ENCODE measurements around the gene ADPGK.
"Not testable (repeated sequence)": the region's sequence is repeated elsewhere in the genome, so short reads cannot be mapped to it uniquely, and the experiment has no call there.

The ADPGK gene

GRCh38 chr15:72725851-72726250, 57.7 kb downstream of the ADPGK start:
- H2AFZ ChIP-seq (ENCODE audit: low read length, unreplicated experiment); H3K36me3 ChIP-seq (ENCODE audit: insufficient read depth, low read length); H3K79me2 ChIP-seq (ENCODE audit: control insufficient read depth, insufficient read depth, low read length, unreplicated experiment); H3K4me1 ChIP-seq (ENCODE audit: control insufficient read depth, insufficient read depth, low read length, unreplicated experiment); H3K27ac ChIP-seq (ENCODE audit: low read depth, low read length); H3K27me3 ChIP-seq (ENCODE audit: insufficient read depth, low read length); H3K4me3 ChIP-seq (ENCODE audit: low read depth, low read length): not testable (repeated sequence)

GRCh38 chr15:72725446-72725845, 58.1 kb downstream of the ADPGK start:
- no peak overlapping the region for H3K27ac ChIP-seq (ENCODE audit: low read depth, low read length)
- no peaks in the 10 kb centered on the region for H3K4me1 ChIP-seq (ENCODE audit: control insufficient read depth, insufficient read depth, low read length, unreplicated experiment)
- H3K79me2 ChIP-seq (ENCODE audit: control insufficient read depth, insufficient read depth, low read length, unreplicated experiment), result no peaks in the 10 kb centered on the region
- H3K36me3 ChIP-seq (ENCODE audit: insufficient read depth, low read length), result no peaks in the 10 kb centered on the region
- no peak overlapping the region for H3K4me3 ChIP-seq (ENCODE audit: low read depth, low read length)
- no peak overlapping the region for H2AFZ ChIP-seq (ENCODE audit: low read length, unreplicated experiment)
- no peaks in the 10 kb centered on the region for H3K27me3 ChIP-seq (ENCODE audit: insufficient read depth, low read length)

- Histone ChIP-seq H3K27ac (ENCODE audit: low read depth, low read length) (no peak overlapping the region), H3K4me1 (ENCODE audit: control insufficient read depth, insufficient read depth, low read length, unreplicated experiment) (no peaks in the 10 kb centered on the region), H3K36me3 (ENCODE audit: insufficient read depth, low read length) (no peaks in the 10 kb centered on the region), H3K79me2 (ENCODE audit: control insufficient read depth, insufficient read depth, low read length, unreplicated experiment) (no peaks in the 10 kb centered on the region), H2AFZ (ENCODE audit: low read length, unreplicated experiment) (no peak overlapping the region), H3K27me3 (ENCODE audit: insufficient read depth, low read length) (no peaks in the 10 kb centered on the region), H3K4me3 (ENCODE audit: low read depth, low read length) (no peak overlapping the region)
Measured at GRCh38 chr15:72724028-72724427, 59.5 kb downstream of the ADPGK start.

- Histone ChIP-seq H3K27ac (ENCODE audit: low read depth, low read length) (no peak overlapping the region), H3K79me2 (ENCODE audit: control insufficient read depth, insufficient read depth, low read length, unreplicated experiment) (no peaks in the 10 kb centered on the region), H3K4me1 (ENCODE audit: control insufficient read depth, insufficient read depth, low read length, unreplicated experiment) (no peaks in the 10 kb centered on the region), H3K36me3 (ENCODE audit: insufficient read depth, low read length) (no peaks in the 10 kb centered on the region), H3K4me3 (ENCODE audit: low read depth, low read length) (no peak overlapping the region), H3K27me3 (ENCODE audit: insufficient read depth, low read length) (no peaks in the 10 kb centered on the region), H2AFZ (ENCODE audit: low read length, unreplicated experiment) (no peak overlapping the region)
Measured at GRCh38 chr15:72722071-72722696, 61.4 kb downstream of the ADPGK start.

- not testable (repeated sequence) for H3K4me1 ChIP-seq (ENCODE audit: control insufficient read depth, insufficient read depth, low read length, unreplicated experiment); H3K36me3 ChIP-seq (ENCODE audit: insufficient read depth, low read length); H3K79me2 ChIP-seq (ENCODE audit: control insufficient read depth, insufficient read depth, low read length, unreplicated experiment); H3K27ac ChIP-seq (ENCODE audit: low read depth, low read length); H3K27me3 ChIP-seq (ENCODE audit: insufficient read depth, low read length); H2AFZ ChIP-seq (ENCODE audit: low read length, unreplicated experiment); H3K4me3 ChIP-seq (ENCODE audit: low read depth, low read length)
Measured at GRCh38 chr15:72708551-72709303, 74.8 kb downstream of the ADPGK start.

DNA sequence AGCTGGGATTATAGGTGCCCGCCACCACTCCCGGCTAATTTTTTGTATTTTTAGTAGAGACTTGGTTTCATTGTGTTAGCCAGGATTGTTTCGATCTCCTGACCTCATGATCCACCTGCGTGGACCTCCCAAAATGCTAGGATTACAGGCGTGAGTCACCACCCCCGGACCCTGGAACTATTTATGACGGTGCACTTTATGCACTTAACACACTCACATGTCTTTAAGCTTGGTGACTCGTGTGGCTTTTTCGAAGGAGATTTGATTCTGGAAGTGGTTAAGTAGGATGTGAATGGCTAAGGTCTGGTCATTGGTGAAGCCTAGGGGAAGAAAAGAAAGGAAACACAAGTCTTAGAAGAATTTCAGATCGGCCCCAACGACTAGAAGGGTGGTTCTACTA, 77.3 kb downstream of the ADPGK start:
- no peaks in the 10 kb centered on the region for H3K4me1 ChIP-seq (ENCODE audit: control insufficient read depth, insufficient read depth, low read length, unreplicated experiment)

More for the DNA sequence above, 77.3 kb downstream of the ADPGK start:
- Histone ChIP-seq H3K27ac (ENCODE audit: low read depth, low read length) (no peak overlapping the region), H3K36me3 (ENCODE audit: insufficient read depth, low read length) (no peaks in the 10 kb centered on the region), H3K4me3 (ENCODE audit: low read depth, low read length) (no peak overlapping the region), H2AFZ (ENCODE audit: low read length, unreplicated experiment) (no peak overlapping the region), H3K27me3 (ENCODE audit: insufficient read depth, low read length) (no peaks in the 10 kb centered on the region), H3K79me2 (ENCODE audit: control insufficient read depth, insufficient read depth, low read length, unreplicated experiment) (no peaks in the 10 kb centered on the region)
